CD14-positive monocyte (primary cell): ENCODE measurements around the gene RGMA. TPM values are rescaled to one million over a fixed set of nuclear protein-coding genes. Genes with fewer than 3 reads are reported as not detected.

Experiments
- DNase-seq, 3 donors: peaks; one replicate each; pipeline ENCODE4 v3.0.0-alpha.2; 2011 to 2022
- H2AFZ ChIP-seq: 2 replicates; pipeline ENCODE4 v1.6.0; 2012; ENCODE audit warnings: mild to moderate bottlenecking, low read depth, low read length, inconsistent platforms; ENCODE audit not compliant: insufficient read depth, poor library complexity, severe bottlenecking
- H3K27ac ChIP-seq, 2 donors: 1 replicate in 1 of 2; 2 replicates in 1 of 2; pipeline ENCODE4 v1.5.1; 2012 to 2013; ENCODE audit warnings: low read length in 2 of 2, control low read depth in 1 of 2, inconsistent platforms in 1 of 2, low read depth in 1 of 2, mild to moderate bottlenecking in 1 of 2
- H3K27me3 ChIP-seq, 2 donors: one replicate each; pipeline versions ENCODE4 v1.6.0 to v1.6.1; 2011 to 2013; ENCODE audit warnings: low read length in 2 of 2; ENCODE audit not compliant: control insufficient read depth in 2 of 2, insufficient read depth in 2 of 2
- H3K36me3 ChIP-seq, 2 donors: replicated peaks in 1 of 2; 1 replicate in 1 of 2; 2 replicates in 1 of 2; pipeline versions ENCODE4 v1.5.1 to v1.6.1; 2012 to 2013; ENCODE audit warnings: low read length in 2 of 2, control low read depth in 1 of 2, inconsistent platforms in 1 of 2, mild to moderate bottlenecking in 1 of 2; ENCODE audit not compliant: insufficient read depth in 2 of 2, control insufficient read depth in 1 of 2
- H3K4me1 ChIP-seq, 2 donors: 1 replicate in 1 of 2; 2 replicates in 1 of 2; pipeline versions ENCODE4 v1.5.1 to v1.6.1; 2012 to 2013; ENCODE audit warnings: low read length in 2 of 2, control low read depth in 1 of 2, inconsistent platforms in 1 of 2, mild to moderate bottlenecking in 1 of 2, moderate library complexity in 1 of 2; ENCODE audit not compliant: insufficient read depth in 2 of 2, control insufficient read depth in 1 of 2
- H3K4me2 ChIP-seq: replicated peaks from 2 replicates; pipeline ENCODE3; 2012; ENCODE audit warnings: low read length, moderate library complexity, mild to moderate bottlenecking; ENCODE audit not compliant: poor library complexity, severe bottlenecking; ENCODE audit errors: extremely low read depth
- H3K4me3 ChIP-seq, 3 experiments: fragments of 200-600 bp in 1 of 3; sonication (generic) in 1 of 3; replicated peaks in 1 of 3; 1 replicate in 2 of 3; 2 replicates in 1 of 3; pipeline ENCODE4 v1.5.1; 2011 to 2013; ENCODE audit warnings: low read length in 3 of 3, mild to moderate bottlenecking in 3 of 3, control low read depth in 2 of 3, low read depth in 2 of 3, inconsistent platforms in 1 of 3, moderate library complexity in 1 of 3
- H3K79me2 ChIP-seq: 2 replicates; pipeline ENCODE4 v1.6.0; 2012; ENCODE audit warnings: mild to moderate bottlenecking, control low read depth, inconsistent platforms, low read length, moderate library complexity; ENCODE audit not compliant: insufficient read depth
- H3K9ac ChIP-seq: 2 replicates; pipeline ENCODE4 v1.6.0; 2017; ENCODE audit warnings: low read length, mild to moderate bottlenecking; ENCODE audit not compliant: insufficient read depth, poor library complexity, severe bottlenecking
- H3K9me3 ChIP-seq, 2 donors: replicated peaks in 1 of 2; 1 replicate in 1 of 2; 2 replicates in 1 of 2; pipeline versions ENCODE4 v1.5.1 to v1.6.1; 2012 to 2013; ENCODE audit warnings: low read length in 2 of 2, control low read depth in 1 of 2; ENCODE audit not compliant: control insufficient read depth in 1 of 2, insufficient read depth in 1 of 2
- H4K20me1 ChIP-seq: 2 replicates; pipeline ENCODE4 v1.6.0; 2012; ENCODE audit warnings: mild to moderate bottlenecking, low read length, control low read depth, moderate library complexity; ENCODE audit not compliant: insufficient read depth
- H3K27ac Mint-ChIP-seq, 7 donors: one replicate each; pipeline ENCODE4 v1.8.0; 2020; ENCODE audit warnings: mild to moderate bottlenecking in 7 of 7, mixed read lengths in 7 of 7, moderate library complexity in 6 of 7, inconsistent platforms in 2 of 7
- H3K27me3 Mint-ChIP-seq, 3 donors: one replicate each; pipeline ENCODE4 v1.8.0; 2021 to 2022; ENCODE audit warnings: low read depth in 3 of 3, mild to moderate bottlenecking in 3 of 3, mixed read lengths in 3 of 3, moderate library complexity in 3 of 3, inconsistent platforms in 1 of 3
- H3K36me3 Mint-ChIP-seq, 2 donors: one replicate each; pipeline ENCODE4 v1.8.0; 2020; ENCODE audit warnings: mixed read lengths in 2 of 2, inconsistent platforms in 1 of 2, mild to moderate bottlenecking in 1 of 2
- H3K4me1 Mint-ChIP-seq: one replicate; pipeline ENCODE4 v1.8.0; 2020; ENCODE audit warnings: mild to moderate bottlenecking, mixed read lengths
- H3K4me3 Mint-ChIP-seq, 2 donors: one replicate each; pipeline ENCODE4 v1.8.0; 2020; ENCODE audit warnings: mild to moderate bottlenecking in 2 of 2, mixed read lengths in 2 of 2, moderate library complexity in 1 of 2
- H3K9me3 Mint-ChIP-seq, 7 donors: one replicate each; pipeline ENCODE4 v1.8.0; 2020 to 2022; ENCODE audit warnings: mixed read lengths in 7 of 7, mild to moderate bottlenecking in 6 of 7, moderate library complexity in 6 of 7, inconsistent platforms in 2 of 7
- WGBS: methylation state at CpG from one replicate; pipeline ENCODE4 v1.1.5; 2013; ENCODE audit warnings: missing lambda C conversion rate; ENCODE audit not compliant: insufficient coverage; 5-methylcytosine and 5-hydroxymethylcytosine counted together
- intact Hi-C, 2 donors: fragments of 100-400 bp; cut with micrococcal nuclease; formaldehyde crosslinking; loops; one replicate each; pipeline versions ENCODE4 v1.15.0 to v1.15.1; 2023
- polyA plus RNA-seq, 3 donors: library from polyadenylated mRNA; depleted of rRNA in 1 of 3; unstranded in 2 of 3; stranded (reverse) in 1 of 3; fragments of 300-500 nt in 2 of 3; fragments of >200 nt in 1 of 3; fragmentation: Illumina TruSeq in 2 of 3; gene quantifications; 1 replicate in 2 of 3; 2 replicates in 1 of 3; pipeline ENCODE4 v1.2.3, GENCODE V29; 2012 to 2021
- TF ChIP-seq, protein P1 (sequence below): fragments of 200-600 bp; IDR thresholded peaks from one replicate; pipeline ENCODE4 v1.8.0; 2022; ENCODE audit warnings: antibody characterized with exemption, mild to moderate bottlenecking

RGMA gene
- polyA plus RNA-seq, 3 donors: 0.07 to 0.35 (median 0.08) TPM

DNA sequence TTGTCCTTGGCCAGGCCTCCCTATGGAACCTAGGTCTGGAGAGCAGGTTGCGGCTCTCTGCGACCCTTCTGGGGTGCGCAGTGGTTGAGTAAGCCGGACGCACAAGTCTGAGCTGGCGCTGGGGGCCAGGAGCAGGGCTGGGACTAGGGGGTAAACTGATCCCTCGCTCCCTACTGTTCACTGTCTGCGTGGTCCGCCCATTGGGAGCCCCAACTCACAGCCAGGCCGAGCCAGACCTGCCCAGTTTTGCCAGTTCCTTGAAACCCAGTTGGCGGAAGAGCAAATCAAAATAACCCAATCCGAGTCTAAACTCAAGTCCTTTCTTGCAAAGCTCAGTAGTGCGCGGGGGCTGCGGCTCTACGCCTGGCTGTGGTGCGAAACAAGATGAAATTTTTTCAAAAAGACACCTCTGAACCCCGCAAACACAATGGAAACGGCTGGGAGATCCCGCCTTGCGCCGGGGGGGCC lies 17.5 kb downstream of the RGMA start:
- Mint-ChIP-seq H3K27me3 (peaks cover 47 to 67% (median 57%) of the 10 kb centered on the region in 3 donors), H3K4me3 (peak overlapping the region; percentile 72 to 94), H3K9me3 (peaks cover 0 to 19% (median 4%) of the 10 kb centered on the region in 7 donors), H3K27ac (no peak overlapping the region), H3K4me1 (peaks cover 22% of the 10 kb centered on the region), H3K36me3 (peaks cover 0 to 4% of the 10 kb centered on the region in 2 donors)
- Histone ChIP-seq H3K4me1 (peaks cover 15 to 19% of the 10 kb centered on the region in 2 donors), H3K9ac (no peak overlapping the region), H3K27ac (no peak overlapping the region), H3K27me3 (peaks cover 25 to 55% of the 10 kb centered on the region in 2 donors), H3K4me2 (no peak overlapping the region), H3K9me3 (peaks cover 0 to 12% of the 10 kb centered on the region in 2 donors), H4K20me1 (no peaks in the 10 kb centered on the region), H3K4me3 (no peak overlapping the region), H3K36me3 (no peaks in the 10 kb centered on the region), H2AFZ (no peak overlapping the region), H3K79me2 (no peaks in the 10 kb centered on the region)
- intact Hi-C loops: no loop called here
- TF ChIP-seq, protein P1, sequence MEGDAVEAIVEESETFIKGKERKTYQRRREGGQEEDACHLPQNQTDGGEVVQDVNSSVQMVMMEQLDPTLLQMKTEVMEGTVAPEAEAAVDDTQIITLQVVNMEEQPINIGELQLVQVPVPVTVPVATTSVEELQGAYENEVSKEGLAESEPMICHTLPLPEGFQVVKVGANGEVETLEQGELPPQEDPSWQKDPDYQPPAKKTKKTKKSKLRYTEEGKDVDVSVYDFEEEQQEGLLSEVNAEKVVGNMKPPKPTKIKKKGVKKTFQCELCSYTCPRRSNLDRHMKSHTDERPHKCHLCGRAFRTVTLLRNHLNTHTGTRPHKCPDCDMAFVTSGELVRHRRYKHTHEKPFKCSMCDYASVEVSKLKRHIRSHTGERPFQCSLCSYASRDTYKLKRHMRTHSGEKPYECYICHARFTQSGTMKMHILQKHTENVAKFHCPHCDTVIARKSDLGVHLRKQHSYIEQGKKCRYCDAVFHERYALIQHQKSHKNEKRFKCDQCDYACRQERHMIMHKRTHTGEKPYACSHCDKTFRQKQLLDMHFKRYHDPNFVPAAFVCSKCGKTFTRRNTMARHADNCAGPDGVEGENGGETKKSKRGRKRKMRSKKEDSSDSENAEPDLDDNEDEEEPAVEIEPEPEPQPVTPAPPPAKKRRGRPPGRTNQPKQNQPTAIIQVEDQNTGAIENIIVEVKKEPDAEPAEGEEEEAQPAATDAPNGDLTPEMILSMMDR: no peak
- no peak for DNase-seq
- WGBS: 89% methylated on average over 19 of the region's 22 CpGs

DNA sequence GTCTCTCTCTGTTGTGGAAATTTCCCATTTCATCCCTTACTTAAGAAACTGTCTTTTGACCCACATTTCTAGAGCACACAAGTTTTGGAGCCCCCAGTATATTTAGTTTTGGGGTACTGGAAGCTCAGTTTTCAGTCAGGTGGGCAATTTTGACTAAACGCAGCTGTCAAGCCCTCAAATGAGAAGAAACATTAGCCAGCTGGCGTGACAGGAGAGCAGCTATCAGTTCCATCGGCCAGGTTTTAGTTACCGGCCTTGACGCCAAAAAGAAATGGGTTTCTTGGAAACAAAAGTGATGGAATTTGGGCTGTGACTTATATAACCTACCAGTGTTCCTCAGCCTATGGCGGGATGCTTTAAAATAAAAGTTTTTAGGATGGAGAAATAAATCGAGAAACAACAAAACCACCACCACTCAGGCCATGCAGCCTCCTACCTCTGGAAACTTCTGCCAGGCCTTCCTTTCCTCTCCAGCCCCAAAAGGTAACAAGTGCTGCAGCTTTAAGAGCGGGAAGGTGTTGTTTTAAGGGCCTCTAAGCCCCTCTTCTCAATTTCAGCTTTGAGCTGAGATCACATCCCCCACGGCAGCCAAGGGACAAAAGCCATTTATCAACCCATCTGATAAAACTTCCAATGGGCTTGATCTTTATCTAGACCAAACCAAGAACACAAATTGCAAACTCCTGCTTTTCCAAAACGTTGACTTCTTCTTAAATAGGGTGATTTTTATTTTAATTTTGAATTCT lies 18.3 kb downstream of the RGMA start:
- H2AFZ ChIP-seq: no peak overlapping the region
- Mint-ChIP-seq H3K27me3 (peaks cover 47 to 61% (median 57%) of the 10 kb centered on the region in 3 donors), H3K4me3 (peak overlapping the region in 1 of 2 donors; percentile 94), H3K27ac (no peak overlapping the region), H3K36me3 (peaks cover 0 to 4% of the 10 kb centered on the region in 2 donors), H3K4me1 (peaks cover 22% of the 10 kb centered on the region), H3K9me3 (peaks cover 0 to 19% (median 4%) of the 10 kb centered on the region in 7 donors)
- H3K9me3 ChIP-seq: peaks cover 0 to 12% of the 10 kb centered on the region in 2 donors
- H3K4me1 ChIP-seq: peaks cover 15 to 19% of the 10 kb centered on the region in 2 donors
- H3K36me3 ChIP-seq: no peaks in the 10 kb centered on the region
- no peak overlapping the region for H3K4me2 ChIP-seq
- H3K4me3 ChIP-seq: no peak overlapping the region
- DNase-seq: no peak
- H3K27ac ChIP-seq: no peak overlapping the region
- TF ChIP-seq, protein P1: no peak
- 52% methylated on average over 2 of the region's 10 CpGs for WGBS
- intact Hi-C loops: no loop called here
- H3K9ac ChIP-seq: no peak overlapping the region
- peaks cover 25 to 51% of the 10 kb centered on the region in 2 donors for H3K27me3 ChIP-seq
- H4K20me1 ChIP-seq: no peaks in the 10 kb centered on the region
- no peaks in the 10 kb centered on the region for H3K79me2 ChIP-seq
